ENCODE measurements around the gene TRAF2. TPM values are rescaled to one million over a fixed set of nuclear protein-coding genes. Genes with fewer than 3 reads are reported as not detected.

The TRAF2 gene
- total and polyA plus RNA-seq, 9 of the 15 experiments (the other 6 are each of a cell fraction or from before 2014, with no cell fraction given) = 0.24 to 45.2 (median 18.0) TPM

GRCh38 chr9:136944519-136945332, 58.4 kb downstream of the TRAF2 start, which contains the start of the genes C8G and FBXW5 (continued):
- TF ChIP-seq ZMIZ1 (IDR thresholded peaks at IDR 0.05; ENCODE audit: low read depth in 2 of 2, low read length in 2 of 2) (peak in 1 of 2 experiments; percentile 96; a peak in 3 of 4 replicates), KDM2B (CRISPR knock-in tag; IDR thresholded peaks at IDR 0.05) (no peak), ILF3 (IDR thresholded peaks at IDR 0.05; ENCODE audit: borderline replicate concordance) (no peak), XRCC3 (IDR thresholded peaks at IDR 0.05) (no peak), SNAPC5 (CRISPR knock-in tag; IDR thresholded peaks at IDR 0.05) (no peak), CTCFL (IDR thresholded peaks at IDR 0.05; ENCODE audit: borderline replicate concordance, insufficient read depth, low read depth, low read length, poor library complexity, severe bottlenecking) (peak; percentile 98), ZNF398 (CRISPR knock-in tag; IDR thresholded peaks at IDR 0.05) (no peak), SLC30A9 (CRISPR knock-in tag; IDR thresholded peaks at IDR 0.05) (no peak), DPF2 (IDR thresholded peaks at IDR 0.05) (peak; percentile 90), NFE2 (IDR thresholded peaks at IDR 0.05; ENCODE audit: low read depth) (no peak), CTBP1 (IDR thresholded peaks at IDR 0.05; ENCODE audit: borderline replicate concordance) (peak; percentile 87)
- TF ChIP-seq, protein P1, sequence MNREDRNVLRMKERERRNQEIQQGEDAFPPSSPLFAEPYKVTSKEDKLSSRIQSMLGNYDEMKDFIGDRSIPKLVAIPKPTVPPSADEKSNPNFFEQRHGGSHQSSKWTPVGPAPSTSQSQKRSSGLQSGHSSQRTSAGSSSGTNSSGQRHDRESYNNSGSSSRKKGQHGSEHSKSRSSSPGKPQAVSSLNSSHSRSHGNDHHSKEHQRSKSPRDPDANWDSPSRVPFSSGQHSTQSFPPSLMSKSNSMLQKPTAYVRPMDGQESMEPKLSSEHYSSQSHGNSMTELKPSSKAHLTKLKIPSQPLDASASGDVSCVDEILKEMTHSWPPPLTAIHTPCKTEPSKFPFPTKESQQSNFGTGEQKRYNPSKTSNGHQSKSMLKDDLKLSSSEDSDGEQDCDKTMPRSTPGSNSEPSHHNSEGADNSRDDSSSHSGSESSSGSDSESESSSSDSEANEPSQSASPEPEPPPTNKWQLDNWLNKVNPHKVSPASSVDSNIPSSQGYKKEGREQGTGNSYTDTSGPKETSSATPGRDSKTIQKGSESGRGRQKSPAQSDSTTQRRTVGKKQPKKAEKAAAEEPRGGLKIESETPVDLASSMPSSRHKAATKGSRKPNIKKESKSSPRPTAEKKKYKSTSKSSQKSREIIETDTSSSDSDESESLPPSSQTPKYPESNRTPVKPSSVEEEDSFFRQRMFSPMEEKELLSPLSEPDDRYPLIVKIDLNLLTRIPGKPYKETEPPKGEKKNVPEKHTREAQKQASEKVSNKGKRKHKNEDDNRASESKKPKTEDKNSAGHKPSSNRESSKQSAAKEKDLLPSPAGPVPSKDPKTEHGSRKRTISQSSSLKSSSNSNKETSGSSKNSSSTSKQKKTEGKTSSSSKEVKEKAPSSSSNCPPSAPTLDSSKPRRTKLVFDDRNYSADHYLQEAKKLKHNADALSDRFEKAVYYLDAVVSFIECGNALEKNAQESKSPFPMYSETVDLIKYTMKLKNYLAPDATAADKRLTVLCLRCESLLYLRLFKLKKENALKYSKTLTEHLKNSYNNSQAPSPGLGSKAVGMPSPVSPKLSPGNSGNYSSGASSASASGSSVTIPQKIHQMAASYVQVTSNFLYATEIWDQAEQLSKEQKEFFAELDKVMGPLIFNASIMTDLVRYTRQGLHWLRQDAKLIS (CRISPR knock-in tag; IDR thresholded peaks at IDR 0.05) = peak; percentile 63; the same call in 1 of the 2 replicates
- TF ChIP-seq, protein P2, sequence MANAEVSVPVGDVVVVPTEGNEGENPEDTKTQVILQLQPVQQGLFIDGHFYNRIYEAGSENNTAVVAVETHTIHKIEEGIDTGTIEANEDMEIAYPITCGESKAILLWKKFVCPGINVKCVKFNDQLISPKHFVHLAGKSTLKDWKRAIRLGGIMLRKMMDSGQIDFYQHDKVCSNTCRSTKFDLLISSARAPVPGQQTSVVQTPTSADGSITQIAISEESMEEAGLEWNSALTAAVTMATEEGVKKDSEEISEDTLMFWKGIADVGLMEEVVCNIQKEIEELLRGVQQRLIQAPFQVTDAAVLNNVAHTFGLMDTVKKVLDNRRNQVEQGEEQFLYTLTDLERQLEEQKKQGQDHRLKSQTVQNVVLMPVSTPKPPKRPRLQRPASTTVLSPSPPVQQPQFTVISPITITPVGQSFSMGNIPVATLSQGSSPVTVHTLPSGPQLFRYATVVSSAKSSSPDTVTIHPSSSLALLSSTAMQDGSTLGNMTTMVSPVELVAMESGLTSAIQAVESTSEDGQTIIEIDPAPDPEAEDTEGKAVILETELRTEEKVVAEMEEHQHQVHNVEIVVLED (CRISPR knock-in tag; IDR thresholded peaks at IDR 0.05) = peak; percentile 52
